ENCODE data around the gene ASTN1.

DNA sequence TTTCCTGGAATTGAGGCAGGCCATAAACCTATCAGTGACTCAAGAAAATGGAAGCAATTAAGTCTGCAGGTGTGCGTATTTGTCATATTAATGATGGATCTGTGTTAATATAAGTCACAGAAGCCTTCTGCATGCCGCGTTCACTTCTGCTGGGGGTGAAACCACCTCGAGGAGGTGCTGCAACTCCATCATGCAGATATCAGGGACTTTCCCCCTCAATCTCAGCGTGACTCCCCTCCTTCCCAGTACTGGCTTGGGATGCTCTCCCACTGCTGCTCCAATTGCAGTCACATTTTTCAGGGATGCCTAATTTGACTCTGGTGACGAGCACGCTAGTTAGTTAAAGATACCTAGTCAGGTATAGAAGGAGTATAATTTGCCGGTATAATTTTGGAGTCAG is 87.5 kb downstream of the ASTN1 start:
- TF ChIP-seq, protein P1, sequence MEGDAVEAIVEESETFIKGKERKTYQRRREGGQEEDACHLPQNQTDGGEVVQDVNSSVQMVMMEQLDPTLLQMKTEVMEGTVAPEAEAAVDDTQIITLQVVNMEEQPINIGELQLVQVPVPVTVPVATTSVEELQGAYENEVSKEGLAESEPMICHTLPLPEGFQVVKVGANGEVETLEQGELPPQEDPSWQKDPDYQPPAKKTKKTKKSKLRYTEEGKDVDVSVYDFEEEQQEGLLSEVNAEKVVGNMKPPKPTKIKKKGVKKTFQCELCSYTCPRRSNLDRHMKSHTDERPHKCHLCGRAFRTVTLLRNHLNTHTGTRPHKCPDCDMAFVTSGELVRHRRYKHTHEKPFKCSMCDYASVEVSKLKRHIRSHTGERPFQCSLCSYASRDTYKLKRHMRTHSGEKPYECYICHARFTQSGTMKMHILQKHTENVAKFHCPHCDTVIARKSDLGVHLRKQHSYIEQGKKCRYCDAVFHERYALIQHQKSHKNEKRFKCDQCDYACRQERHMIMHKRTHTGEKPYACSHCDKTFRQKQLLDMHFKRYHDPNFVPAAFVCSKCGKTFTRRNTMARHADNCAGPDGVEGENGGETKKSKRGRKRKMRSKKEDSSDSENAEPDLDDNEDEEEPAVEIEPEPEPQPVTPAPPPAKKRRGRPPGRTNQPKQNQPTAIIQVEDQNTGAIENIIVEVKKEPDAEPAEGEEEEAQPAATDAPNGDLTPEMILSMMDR (IDR thresholded peaks at IDR 0.05) = no peak
- no peak for TF ChIP-seq POLR2A (IDR thresholded peaks at IDR 0.05)
- no peak for TF ChIP-seq POLR2AphosphoS5 (IDR thresholded peaks at IDR 0.05)
